K562 (cell line): Measurements from ENCODE around the gene LPGAT1. TPM values are rescaled to one million over a fixed set of nuclear protein-coding genes. Genes with fewer than 3 reads are reported as not detected.

Source experiments
- ATAC-seq: fragments of 200-7000 bp; cut with Tn5 transposase; 3 replicates; pipeline ENCODE4 v1.9.1; 2020; ENCODE audit warnings: moderate library complexity
- BruUV-seq: library from RNA; stranded (reverse); fragments of 400-500 nt; replicated peaks from 2 replicates; lab custom pipeline; 2021; lab: Mats Ljungman, UMichigan
- CTCF ChIA-PET: fragments of 300-600 bp; formaldehyde crosslinking; extraction: SDS; loops from one replicate; lab custom pipeline; 2021; ENCODE audit warnings: low intra/inter-chr PET ratio; lab: Yijun Ruan, JAX
- POLR2A ChIA-PET: fragments of 300-600, 350-650 bp; sonication (Branson Sonifier 250); formaldehyde crosslinking; extraction: SDS; loops from one replicate; lab custom pipeline; 2021; ENCODE audit warnings: antibody characterized with exemption, inconsistent platforms; lab: Yijun Ruan, JAX
- DNase-seq, 4 experiments: peaks; one replicate each; pipeline versions ENCODE4 v3.0.0 to v3.0.0-alpha.2; 2011 to 2018; ENCODE audit warnings: low spot score in 3 of 4, mixed read lengths in 3 of 4; ENCODE audit errors: extremely low read depth in 1 of 4
- FAIRE-seq: peaks from 2 replicates; lab custom pipeline; 2011; peaks lifted over from hg19 to GRCh38; lab: Jason Lieb, UNC
- H2AFZ ChIP-seq: 2 replicates; pipeline ENCODE4 v1.6.0; 2011; ENCODE audit warnings: low read depth, low read length, control low read depth, inconsistent platforms
- H3K27ac ChIP-seq: fragments of 200-600 bp; 3 replicates; pipeline ENCODE4 v1.8.0; 2011; ENCODE audit warnings: low read depth, mild to moderate bottlenecking, control low read depth, inconsistent platforms, low read length, moderate library complexity, mixed read lengths; ENCODE audit errors: extremely low read depth
- H3K27me3 ChIP-seq, 2 experiments: fragments of 300-600 bp in 1 of 2; 2 replicates in 1 of 2; 3 replicates in 1 of 2; pipeline versions ENCODE4 v1.6.0 to v1.8.0; 2011; ENCODE audit warnings: inconsistent platforms in 2 of 2, low read length in 2 of 2, mild to moderate bottlenecking in 1 of 2, mixed read lengths in 1 of 2, moderate library complexity in 1 of 2; ENCODE audit not compliant: control insufficient read depth in 2 of 2, insufficient read depth in 2 of 2
- H3K36me3 ChIP-seq: fragments of 300-600 bp; 3 replicates; pipeline ENCODE4 v1.8.0; 2011; ENCODE audit warnings: mild to moderate bottlenecking, low read length, inconsistent platforms; ENCODE audit not compliant: control insufficient read depth, insufficient read depth
- H3K4me1 ChIP-seq, 2 experiments: fragments of 200-600 bp in 1 of 2; replicated peaks in 1 of 2; 2 replicates in 1 of 2; 3 replicates in 1 of 2; pipeline versions ENCODE4 v1.5.1 to v1.8.0; 2011; ENCODE audit warnings: inconsistent platforms in 2 of 2, low read length in 2 of 2, mild to moderate bottlenecking in 1 of 2, mixed read lengths in 1 of 2, moderate library complexity in 1 of 2; ENCODE audit not compliant: control insufficient read depth in 2 of 2, insufficient read depth in 2 of 2
- H3K4me2 ChIP-seq: 2 replicates; pipeline ENCODE4 v1.6.1; 2011; ENCODE audit warnings: low read length, control low read depth, inconsistent platforms, mixed read lengths; ENCODE audit not compliant: insufficient read depth
- H3K4me3 ChIP-seq: fragments of 200-600 bp; sonication (generic), shearing (Covaris generic); 2 replicates; pipeline ENCODE4 v1.5.1; 2016; ENCODE audit warnings: control low read depth, inconsistent platforms
- H3K79me2 ChIP-seq: fragments of 200-600 bp; 3 replicates; pipeline ENCODE4 v1.8.0; 2011; ENCODE audit warnings: low read length, inconsistent platforms; ENCODE audit not compliant: control insufficient read depth, insufficient read depth
- H3K9ac ChIP-seq, 2 experiments: 2 replicates each; pipeline versions ENCODE4 v1.6.0 to v1.6.1; 2011; ENCODE audit warnings: low read depth in 2 of 2, low read length in 2 of 2, control low read depth in 1 of 2, inconsistent platforms in 1 of 2, mild to moderate bottlenecking in 1 of 2, mixed read lengths in 1 of 2; ENCODE audit not compliant: insufficient read depth in 1 of 2
- H3K9me1 ChIP-seq: one replicate; pipeline ENCODE4 v1.6.0; 2011; ENCODE audit warnings: inconsistent platforms, mild to moderate bottlenecking, low read length, moderate library complexity; ENCODE audit not compliant: control insufficient read depth, insufficient read depth
- H3K9me3 ChIP-seq: replicated peaks from 2 replicates; pipeline ENCODE4 v1.5.1; 2011; ENCODE audit warnings: low read depth, low read length, inconsistent platforms; ENCODE audit not compliant: control insufficient read depth, insufficient read depth
- H4K20me1 ChIP-seq: replicated peaks from 2 replicates; pipeline ENCODE4 v1.6.1; 2011; ENCODE audit warnings: low read length, inconsistent platforms, mixed read lengths; ENCODE audit not compliant: control insufficient read depth, insufficient read depth
- BRF1 ChIP-seq: IDR thresholded peaks from 3 replicates; pipeline ENCODE4 v1.6.1; 2011; ENCODE audit warnings: borderline replicate concordance, mild to moderate bottlenecking; ENCODE audit not compliant: insufficient read length; ENCODE audit errors: extremely low read depth
- CREB3 ChIP-seq: fragments of 450-650 bp; conservative IDR thresholded peaks from 2 replicates; pipeline ENCODE4 v1.6.1; 2016; ENCODE audit warnings: missing genetic modification characterization, low read depth, mild to moderate bottlenecking, missing compliant biosample characterization, moderate library complexity
- EWSR1 ChIP-seq: fragments of 450-650 bp; IDR thresholded peaks from 2 replicates; pipeline ENCODE4 v1.6.1; 2018; ENCODE audit warnings: borderline replicate concordance, mild to moderate bottlenecking, low read depth, moderate library complexity; ENCODE audit not compliant: partially characterized antibody
- FOXK2 ChIP-seq, 2 experiments: fragments of 450-650 bp; IDR thresholded peaks in 1 of 2; conservative IDR thresholded peaks in 1 of 2; 2 replicates each; pipeline ENCODE4 v1.6.1; 2016; ENCODE audit warnings: low read depth in 2 of 2, mild to moderate bottlenecking in 1 of 2
- HDAC8 ChIP-seq: fragments of 450-650 bp; IDR thresholded peaks from 2 replicates; pipeline ENCODE4 v1.6.1; 2016; ENCODE audit warnings: mild to moderate bottlenecking, missing genetic modification characterization, moderate library complexity, missing compliant biosample characterization
- POLR2AphosphoS2 ChIP-seq: IDR thresholded peaks from 2 replicates; pipeline ENCODE4 v1.6.1; 2012; ENCODE audit warnings: low read length, improper control_type of control experiment
- RBM22 ChIP-seq: fragments of 200-400 bp; formaldehyde crosslinking; IDR thresholded peaks from 2 replicates; pipeline ENCODE4 v1.6.1; 2018; ENCODE audit warnings: low read length, low read depth; ENCODE audit not compliant: poor library complexity, severe bottlenecking
- SAFB ChIP-seq: fragments of 200-400 bp; formaldehyde crosslinking; IDR thresholded peaks from 2 replicates; pipeline ENCODE4 v1.6.1; 2017; ENCODE audit warnings: low read depth, low read length, borderline replicate concordance
- UBTF ChIP-seq, 2 experiments: IDR thresholded peaks; 2 replicates each; pipeline ENCODE4 v1.6.1; 2012; ENCODE audit warnings: improper control_type of control experiment in 2 of 2, low read depth in 2 of 2, low read length in 2 of 2, borderline replicate concordance in 1 of 2
- ZNF512 ChIP-seq: IDR thresholded peaks from 2 replicates; pipeline ENCODE4 v1.6.1; 2016; ENCODE audit warnings: missing genetic modification characterization, missing compliant biosample characterization
- ZNF785 ChIP-seq: fragments of 250-450 bp; sonication (Bioruptor Pico); IDR thresholded peaks from 2 replicates; pipeline ENCODE4 v1.4.0; 2020; ENCODE audit warnings: mild to moderate bottlenecking
- WGBS: fragments of 100-300 bp; shearing (Covaris generic); methylation state at CpG from one replicate; pipeline ENCODE4 v1.1.6; 2016; ENCODE audit warnings: low coverage, mixed read lengths; ENCODE audit not compliant: insufficient coverage; ENCODE audit errors: missing lambda C conversion rate; 5-methylcytosine and 5-hydroxymethylcytosine counted together
- in situ Hi-C: fragments of 300-500 bp; cut with MboI; formaldehyde crosslinking; loops from 4 replicates; pipeline ENCODE4 v1.15.0; 2018; ENCODE audit warnings: inconsistent platforms, mixed read lengths
- intact Hi-C: fragments of 100-400 bp; cut with micrococcal nuclease; formaldehyde crosslinking; loops from 2 replicates; pipeline ENCODE4 v1.14.2; 2022
- polyA plus RNA-seq, 8 experiments: library from polyadenylated mRNA; depleted of rRNA in 4 of 8; stranded (reverse) in 5 of 8; unstranded in 3 of 8; fragments of >200 nt; fragmentation: Nextera tagmentation in 2 of 8; fragmentation: Illumina TruSeq in 1 of 8; extraction: Ambion mirVana in 2 of 8; extraction: Trizol in 1 of 8; gene quantifications; 2 replicates each; pipeline versions ENCODE4 v1.2.1 to v1.2.3, GENCODE V29; 2011 to 2014; ENCODE audit warnings: inconsistent platforms in 1 of 8, missing spikeins in 1 of 8
- total RNA-seq, 7 experiments: library from RNA; depleted of rRNA in 6 of 7; stranded (reverse); fragments of >200 nt in 6 of 7; fragmentation: Illumina TruSeq in 2 of 7; extraction: Trizol in 2 of 7; gene quantifications; 2 replicates each; pipeline versions ENCODE4 v1.2.1 to v1.2.3, GENCODE V29; 2011 to 2021; ENCODE audit warnings: low replicate concordance in 1 of 7

LPGAT1 gene
- total and polyA plus RNA-seq, 9 of the 15 experiments (the other 6 are each of a cell fraction or from before 2014, with no cell fraction given): 5.7 to 31.4 (median 16.3) TPM

GRCh38 chr1:211710566-211711314, 119.8 kb downstream of the LPGAT1 start:
- WGBS: 50% methylated on average over 6 of the region's 6 CpGs
- Histone ChIP-seq H3K27me3 (no peaks in the 10 kb centered on the region), H3K4me2 (no peak overlapping the region), H3K4me1 (peaks cover 4 to 11% of the 10 kb centered on the region in 2 experiments; a peak in 2 of 5 replicates), H3K9me1 (no peaks in the 10 kb centered on the region), H4K20me1 (no peaks in the 10 kb centered on the region), H3K36me3 (no peaks in the 10 kb centered on the region), H3K9ac (no peak overlapping the region), H2AFZ (peak overlapping the region; percentile 93), H3K79me2 (no peaks in the 10 kb centered on the region), H3K27ac (peak overlapping the region; percentile 37; the same call in 1 of the 3 replicates), H3K4me3 (no peak overlapping the region), H3K9me3 (no peaks in the 10 kb centered on the region)
- FAIRE-seq: no peak
- POLR2A ChIA-PET: interaction anchor here (0.6 to 0.7 kb wide), 2 partner anchors 11 to 56 kb away, joined by 3 read pairs; no protein-coding TSS in a partner anchor
- in situ Hi-C loops (no loop called here), intact Hi-C loops (no loop called here)
- ATAC-seq: no peak; the same call in 2 of the 3 replicates
- DNase-seq: no peak
- CTCF ChIA-PET: no interaction called here
- BruUV-seq: no TSS peak
- TF ChIP-seq HDAC8: peak; percentile 93
- no peak for TF ChIP-seq ZNF785 (CRISPR knock-in tag)
- TF ChIP-seq BRF1: no peak
- TF ChIP-seq RBM22: no peak
- no peak for TF ChIP-seq EWSR1
- TF ChIP-seq UBTF (IDR thresholded peaks at IDR 0.05; ENCODE audit: borderline replicate concordance in 1 of 2, low read depth in 2 of 2, low read length in 2 of 2): no peak
- peak in 1 of 2 experiments; percentile 32; a peak in 1 of 4 replicates for TF ChIP-seq FOXK2 (conservative IDR thresholded peaks at IDR 0.05 in 1 of 2, IDR thresholded peaks at IDR 0.05 in 1 of 2; ENCODE audit: low read depth in 2 of 2)
- TF ChIP-seq CREB3 (tag): peak; percentile 85
- TF ChIP-seq ZNF512 (tag): no peak
- TF ChIP-seq POLR2AphosphoS2: no peak
- TF ChIP-seq SAFB: no peak
